Activated naive CD8-positive, alpha-beta T cell treated with anti-CD3 and anti-CD28 coated beads, Interleukin-2, amount 50 U/mL, for 24 hours (primary cell): ENCODE measurements around the gene DOK5.

Source experiments
- ATAC-seq: fragments of 150-1000 bp; cut with Tn5 transposase; one replicate; pipeline ENCODE4 v1.10.0; 2021
- DNase-seq: peaks from one replicate; pipeline ENCODE4 v3.0.0; 2021
- H3K27ac Mint-ChIP-seq: one replicate; pipeline ENCODE4 v1.8.0; 2021; ENCODE audit warnings: mild to moderate bottlenecking, mixed read lengths
- H3K27me3 Mint-ChIP-seq: one replicate; pipeline ENCODE4 v1.8.0; 2021; ENCODE audit warnings: mixed read lengths
- H3K36me3 Mint-ChIP-seq: one replicate; pipeline ENCODE4 v1.8.0; 2021; ENCODE audit warnings: low read depth, mixed read lengths
- H3K4me1 Mint-ChIP-seq: one replicate; pipeline ENCODE4 v1.8.0; 2021; ENCODE audit warnings: mixed read lengths
- H3K4me3 Mint-ChIP-seq: one replicate; pipeline ENCODE4 v1.8.0; 2021; ENCODE audit warnings: mild to moderate bottlenecking, moderate library complexity, mixed read lengths
- H3K9me3 Mint-ChIP-seq: one replicate; pipeline ENCODE4 v1.8.0; 2021; ENCODE audit warnings: mixed read lengths

The DOK5 gene

GRCh38 chr20:54458219-54458618, 17.2 kb upstream of the DOK5 start:
- DNase-seq (no peak), ATAC-seq (no peak)
- Mint-ChIP-seq H3K27me3 (peaks cover 7% of the 10 kb centered on the region), H3K4me3 (no peak overlapping the region), H3K27ac (no peak overlapping the region), H3K9me3 (no peaks in the 10 kb centered on the region), H3K36me3 (no peaks in the 10 kb centered on the region), H3K4me1 (no peaks in the 10 kb centered on the region)

- no peaks in the 10 kb centered on the region for H3K36me3 Mint-ChIP-seq
- DNase-seq: no peak
- H3K4me1 Mint-ChIP-seq: no peaks in the 10 kb centered on the region
- peaks cover 7% of the 10 kb centered on the region for H3K27me3 Mint-ChIP-seq
- no peak overlapping the region for H3K27ac Mint-ChIP-seq
- no peak overlapping the region for H3K4me3 Mint-ChIP-seq
- ATAC-seq: no peak
- no peaks in the 10 kb centered on the region for H3K9me3 Mint-ChIP-seq
These were observed 16.1 kb upstream of the DOK5 start for GRCh38 chr20:54459279-54459678.

GRCh38 chr20:54464003-54464402, 11.4 kb upstream of the DOK5 start:
- H3K9me3 Mint-ChIP-seq: no peaks in the 10 kb centered on the region
- no peak overlapping the region for H3K4me3 Mint-ChIP-seq
- H3K4me1 Mint-ChIP-seq: no peaks in the 10 kb centered on the region
- peaks cover 8% of the 10 kb centered on the region for H3K27me3 Mint-ChIP-seq
- DNase-seq: no peak
- no peak for ATAC-seq
- no peaks in the 10 kb centered on the region for H3K36me3 Mint-ChIP-seq
- no peak overlapping the region for H3K27ac Mint-ChIP-seq

GRCh38 chr20:54466127-54466526, 9.3 kb upstream of the DOK5 start:
- peaks cover 6% of the 10 kb centered on the region for H3K27me3 Mint-ChIP-seq
- no peak overlapping the region for H3K27ac Mint-ChIP-seq

GRCh38 chr20:54467622-54468021, 7.8 kb upstream of the DOK5 start:
- DNase-seq (no peak), ATAC-seq (no peak)
- no peak overlapping the region for H3K4me3 Mint-ChIP-seq
- H3K36me3 Mint-ChIP-seq: no peaks in the 10 kb centered on the region
- H3K4me1 Mint-ChIP-seq: no peaks in the 10 kb centered on the region
- no peaks in the 10 kb centered on the region for H3K9me3 Mint-ChIP-seq
- peaks cover 7% of the 10 kb centered on the region for H3K27me3 Mint-ChIP-seq
- no peak overlapping the region for H3K27ac Mint-ChIP-seq

More at GRCh38 chr20:54466127-54466526, 9.3 kb upstream of the DOK5 start:
- DNase-seq (no peak), ATAC-seq (no peak)
- no peaks in the 10 kb centered on the region for H3K36me3 Mint-ChIP-seq
- no peaks in the 10 kb centered on the region for H3K4me1 Mint-ChIP-seq
- no peak overlapping the region for H3K4me3 Mint-ChIP-seq
- H3K9me3 Mint-ChIP-seq: no peaks in the 10 kb centered on the region

GRCh38 chr20:54468082-54468481, 7.3 kb upstream of the DOK5 start:
- DNase-seq (no peak), ATAC-seq (no peak)
- no peak overlapping the region for H3K27ac Mint-ChIP-seq

GRCh38 chr20:54469293-54469692, 6.1 kb upstream of the DOK5 start:
- DNase-seq (no peak), ATAC-seq (no peak)
- Mint-ChIP-seq H3K4me1 (peaks cover 7% of the 10 kb centered on the region), H3K27ac (no peak overlapping the region), H3K36me3 (no peaks in the 10 kb centered on the region), H3K4me3 (no peak overlapping the region), H3K27me3 (peaks cover 19% of the 10 kb centered on the region), H3K9me3 (peaks cover 5% of the 10 kb centered on the region)

More at GRCh38 chr20:54468082-54468481, 7.3 kb upstream of the DOK5 start:
- Mint-ChIP-seq H3K9me3 (no peaks in the 10 kb centered on the region), H3K4me3 (no peak overlapping the region), H3K27me3 (peaks cover 10% of the 10 kb centered on the region), H3K4me1 (no peaks in the 10 kb centered on the region), H3K36me3 (no peaks in the 10 kb centered on the region)

GRCh38 chr20:54469952-54470351, 5.4 kb upstream of the DOK5 start:
- Mint-ChIP-seq H3K27ac (no peak overlapping the region), H3K27me3 (peaks cover 25% of the 10 kb centered on the region), H3K36me3 (no peaks in the 10 kb centered on the region), H3K4me1 (peaks cover 12% of the 10 kb centered on the region), H3K9me3 (peaks cover 5% of the 10 kb centered on the region), H3K4me3 (no peak overlapping the region)
- no peak for DNase-seq
- ATAC-seq: no peak

GRCh38 chr20:54470697-54471096, 4.7 kb upstream of the DOK5 start:
- H3K4me1 Mint-ChIP-seq: peaks cover 13% of the 10 kb centered on the region
- no peaks in the 10 kb centered on the region for H3K36me3 Mint-ChIP-seq
- DNase-seq: no peak
- H3K9me3 Mint-ChIP-seq: peaks cover 5% of the 10 kb centered on the region
- H3K27ac Mint-ChIP-seq: no peak overlapping the region
- peaks cover 28% of the 10 kb centered on the region for H3K27me3 Mint-ChIP-seq
- ATAC-seq: no peak
- H3K4me3 Mint-ChIP-seq: no peak overlapping the region

GRCh38 chr20:54472607-54473006, 2.8 kb upstream of the DOK5 start:
- ATAC-seq (no peak), DNase-seq (no peak)
- H3K27me3 Mint-ChIP-seq: peaks cover 42% of the 10 kb centered on the region
- H3K36me3 Mint-ChIP-seq: no peaks in the 10 kb centered on the region
- peaks cover 5% of the 10 kb centered on the region for H3K9me3 Mint-ChIP-seq
- H3K27ac Mint-ChIP-seq: no peak overlapping the region
- H3K4me3 Mint-ChIP-seq: no peak overlapping the region
- peaks cover 16% of the 10 kb centered on the region for H3K4me1 Mint-ChIP-seq

GRCh38 chr20:54473340-54473739, 2.1 kb upstream of the DOK5 start:
- H3K27ac Mint-ChIP-seq: no peak overlapping the region
- no peaks in the 10 kb centered on the region for H3K36me3 Mint-ChIP-seq

GRCh38 chr20:54474046-54474445, 1.3 kb upstream of the DOK5 start:
- H3K4me3 Mint-ChIP-seq: no peak overlapping the region
- H3K36me3 Mint-ChIP-seq: no peaks in the 10 kb centered on the region
- H3K27me3 Mint-ChIP-seq: peaks cover 49% of the 10 kb centered on the region
- H3K27ac Mint-ChIP-seq: no peak overlapping the region
- peaks cover 16% of the 10 kb centered on the region for H3K4me1 Mint-ChIP-seq
- no peak for DNase-seq
- H3K9me3 Mint-ChIP-seq: peaks cover 5% of the 10 kb centered on the region
- ATAC-seq: peak; percentile 43

More at GRCh38 chr20:54473340-54473739, 2.1 kb upstream of the DOK5 start:
- no peak overlapping the region for H3K4me3 Mint-ChIP-seq
- H3K27me3 Mint-ChIP-seq: peaks cover 49% of the 10 kb centered on the region
- peaks cover 16% of the 10 kb centered on the region for H3K4me1 Mint-ChIP-seq
- peaks cover 5% of the 10 kb centered on the region for H3K9me3 Mint-ChIP-seq
- DNase-seq: no peak
- ATAC-seq: no peak

GRCh38 chr20:54474866-54475265, 527 bp upstream of the DOK5 start:
- peak; percentile 29 for ATAC-seq
- H3K9me3 Mint-ChIP-seq: peaks cover 9% of the 10 kb centered on the region
- no peaks in the 10 kb centered on the region for H3K36me3 Mint-ChIP-seq
- peaks cover 21% of the 10 kb centered on the region for H3K4me1 Mint-ChIP-seq
- H3K27me3 Mint-ChIP-seq: peaks cover 54% of the 10 kb centered on the region
- H3K27ac Mint-ChIP-seq: no peak overlapping the region
- no peak overlapping the region for H3K4me3 Mint-ChIP-seq
- DNase-seq: no peak

- peaks cover 11% of the 10 kb centered on the region for H3K9me3 Mint-ChIP-seq
- H3K27ac Mint-ChIP-seq: no peak overlapping the region
- peak overlapping the region; percentile 53 for H3K4me3 Mint-ChIP-seq
- peaks cover 21% of the 10 kb centered on the region for H3K4me1 Mint-ChIP-seq
- ATAC-seq (no peak), DNase-seq (no peak)
- peaks cover 62% of the 10 kb centered on the region for H3K27me3 Mint-ChIP-seq
- H3K36me3 Mint-ChIP-seq: no peaks in the 10 kb centered on the region
These were observed 996 bp downstream of the DOK5 start for GRCh38 chr20:54476169-54477009.

GRCh38 chr20:54477191-54477955, 2.0 kb downstream of the DOK5 start:
- peaks cover 63% of the 10 kb centered on the region for H3K27me3 Mint-ChIP-seq
- no peaks in the 10 kb centered on the region for H3K36me3 Mint-ChIP-seq
- no peak for DNase-seq
- no peak overlapping the region for H3K27ac Mint-ChIP-seq
- H3K9me3 Mint-ChIP-seq: peaks cover 11% of the 10 kb centered on the region
- H3K4me3 Mint-ChIP-seq: no peak overlapping the region
- ATAC-seq: no peak
- H3K4me1 Mint-ChIP-seq: peaks cover 21% of the 10 kb centered on the region
